ENCODE data around the gene RHCE. TPM values are rescaled to one million over a fixed set of nuclear protein-coding genes. Genes with fewer than 3 reads are reported as not detected.
A peak's percentile ranks its signal among the peaks of the same experiment; 100 is the strongest.

RHCE gene
- total and polyA plus RNA-seq, 2 of the 8 experiments (the other 6 are each of a cell fraction or from before 2014, with no cell fraction given) = 0.23 to 0.50 TPM

- Histone ChIP-seq H2BK120ac (replicated peaks; ENCODE audit: low read depth, low read length) (no peak within 1 kb of the TSS), H3K79me2 (ENCODE audit: control insufficient read depth in 1 of 2, insufficient read depth in 2 of 2, low read length in 2 of 2) (peaks cover 0 to 33% of the 10 kb centered on the region in 2 experiments; a peak in 3 of 4 replicates), H3K14ac (ENCODE audit: insufficient read length) (no peak within 1 kb of the TSS), H3K27ac (ENCODE audit: low read depth, low read length) (peak within 1 kb of the TSS; percentile 54; the same call in 1 of the 2 replicates), H3K4ac (replicated peaks; ENCODE audit: insufficient read length, low read depth, low read length) (no peak within 1 kb of the TSS), H2BK15ac (ENCODE audit: low read length) (no peak within 1 kb of the TSS), H4K91ac (replicated peaks; ENCODE audit: insufficient read length, low read length) (no peak within 1 kb of the TSS), H3K27me3 (replicated peaks in 1 of 4; ENCODE audit: control insufficient read depth in 3 of 4, extremely low read depth in 1 of 4, insufficient read depth in 3 of 4, low read length in 3 of 4) (no peaks in the 10 kb centered on the region; a peak in 2 of 7 replicates), H3K9me3 (ENCODE audit: insufficient read depth in 2 of 2, low read depth in 1 of 2, low read length in 1 of 2) (no peaks in the 10 kb centered on the region), H4K5ac (ENCODE audit: insufficient read length, low read depth, low read length) (peak within 1 kb of the TSS; percentile 26), H3K4me3 (ENCODE audit: extremely low read depth in 1 of 4, insufficient read depth in 2 of 4, low read depth in 3 of 4, low read length in 4 of 4) (peak within 1 kb of the TSS; percentile 75 to 96 (median 92)), H2AFZ (ENCODE audit: low read length) (peak within 1 kb of the TSS; percentile 93), H4K8ac (ENCODE audit: extremely low read depth, insufficient read depth, low read length) (peak within 1 kb of the TSS; percentile 57), H2BK12ac (ENCODE audit: low read depth, low read length) (no peak within 1 kb of the TSS), H3K9ac (replicated peaks in 1 of 4; ENCODE audit: extremely low read depth in 1 of 4, low read depth in 3 of 4, low read length in 3 of 4) (peak within 1 kb of the TSS; percentile 54 to 87 (median 64)), H2BK5ac (ENCODE audit: low read depth, low read length) (peak within 1 kb of the TSS; percentile 47; the same call in 1 of the 2 replicates), H3K79me1 (ENCODE audit: low read depth, low read length) (no peaks in the 10 kb centered on the region), H3K36me3 (ENCODE audit: control insufficient read depth in 2 of 4, insufficient read depth in 4 of 4, low read length in 3 of 4) (no peaks in the 10 kb centered on the region), H2AK5ac (ENCODE audit: low read depth, low read length) (no peak within 1 kb of the TSS), H2BK20ac (ENCODE audit: low read length) (no peak within 1 kb of the TSS), H3K4me2 (ENCODE audit: insufficient read depth in 1 of 2, low read depth in 2 of 2, low read length in 2 of 2) (peak within 1 kb of the TSS; percentile 63 to 83), H3K23me2 (ENCODE audit: low read depth, low read length) (peaks cover 3% of the 10 kb centered on the region; the same call in 1 of the 2 replicates), H3K23ac (ENCODE audit: insufficient read length) (no peak within 1 kb of the TSS), H3K56ac (replicated peaks; ENCODE audit: insufficient read length, low read depth, low read length) (peak within 1 kb of the TSS; percentile 78), H4K20me1 (replicated peaks in 1 of 2; ENCODE audit: control insufficient read depth in 1 of 2, insufficient read depth in 2 of 2, low read length in 2 of 2) (peaks cover 0 to 1% of the 10 kb centered on the region in 2 experiments), H3K4me1 (replicated peaks in 1 of 4; ENCODE audit: control insufficient read depth in 3 of 4, insufficient read depth in 4 of 4, low read length in 3 of 4) (0 out of 7 replicates have a peak, but pooled peaks cover 0 to 3% (median 0%) of the 10 kb centered on the region in 4 experiments), H3K18ac (ENCODE audit: extremely low read depth, low read length) (no peak within 1 kb of the TSS)
- peak; percentile 74 to 99 for DNase-seq (ENCODE audit: low read depth in 1 of 2, low spot score in 2 of 2)
- WGBS, 2 experiments (ENCODE audit: extremely low coverage in 1 of 2, insufficient coverage in 1 of 2, insufficient read length in 1 of 2, insufficient replicate concordance in 2 of 2, low coverage in 1 of 2, low lambda C conversion rate in 2 of 2, missing lambda C conversion rate in 1 of 2) = 2% methylated on average over 71 of the region's 87 CpGs; no CpG with 5 or more reads in 1 of the 2 experiments
- ChIA-PET CTCF (ENCODE audit: partially characterized antibody) (no interaction called here), POLR2A (ENCODE audit: partially characterized antibody) (interaction anchor here (0.6 to 2.7 kb wide), 6 partner anchors 20 to 390 kb away, joined by 3 to 7 read pairs (median 4); partner anchors contain the start of genes MTFR1L and SYF2)
- no peak for FAIRE-seq
- TF ChIP-seq TEAD4 (IDR thresholded peaks at IDR 0.05; ENCODE audit: low read depth, low read length) (no peak), ASH2L (IDR thresholded peaks at IDR 0.05; ENCODE audit: low read length) (peak; percentile 46), BACH1 (IDR thresholded peaks at IDR 0.05; ENCODE audit: low read length) (peak; percentile 60; the same call in 1 of the 2 replicates), POLR2A (IDR thresholded peaks at IDR 0.05; ENCODE audit: control extremely low read depth in 1 of 2, low read depth in 2 of 2, low read length in 2 of 2) (peak in 1 of 2 experiments; percentile 63; a peak in 2 of 3 replicates), ATF2 (IDR thresholded peaks at IDR 0.05; ENCODE audit: low read length) (peak; percentile 64; the same call in 1 of the 2 replicates), YY1 (IDR thresholded peaks at IDR 0.05; ENCODE audit: low read depth, low read length) (no peak), SP1 (IDR thresholded peaks at IDR 0.05; ENCODE audit: low read depth, low read length) (peak; percentile 99), KDM1A (IDR thresholded peaks at IDR 0.05; ENCODE audit: borderline replicate concordance, low read length) (peak; percentile 26; the same call in 1 of the 2 replicates), KDM4A (IDR thresholded peaks at IDR 0.05; ENCODE audit: low read depth, low read length, severe bottlenecking) (peak; percentile 97), GTF2F1 (IDR thresholded peaks at IDR 0.05; ENCODE audit: borderline replicate concordance, low read depth, low read length) (no peak)
Observed at GRCh38 chr1:25430073-25430966, 9.7 kb upstream of the RHCE start, which contains the start of gene MACO1. MACO1 (plus strand) TSS chr1:25430897; CDS start chr1:25431099, 202 bp downstream.

Measured in H1 (cell line).